KMS-11 (cell line): ENCODE measurements around the gene UMAD1.
"Not testable (repeated sequence)": the region's sequence is repeated elsewhere in the genome, so short reads cannot be mapped to it uniquely, and the experiment has no call there.

Experiments used
- H2AFZ ChIP-seq: fragments of 200-600 bp; sonication (generic); 2 replicates; pipeline ENCODE4 v1.6.1; 2016; ENCODE audit warnings: antibody characterized with exemption, mixed run types, low read depth
- H3K27ac ChIP-seq: fragments of 200-600 bp; sonication (generic); 2 replicates; pipeline ENCODE4 v1.6.1; 2016; ENCODE audit warnings: mild to moderate bottlenecking, mixed run types
- H3K27me3 ChIP-seq: fragments of 200-600 bp; sonication (generic); 2 replicates; pipeline ENCODE4 v1.6.1; 2017; ENCODE audit warnings: mild to moderate bottlenecking, low read depth, mixed run types, moderate library complexity; ENCODE audit not compliant: insufficient read depth
- H3K36me3 ChIP-seq: fragments of 200-600 bp; sonication (generic); 2 replicates; pipeline ENCODE4 v1.6.1; 2017; ENCODE audit warnings: mild to moderate bottlenecking, mixed run types; ENCODE audit not compliant: insufficient read depth
- H3K4me1 ChIP-seq: fragments of 200-600 bp; sonication (generic); 2 replicates; pipeline ENCODE4 v1.6.1; 2016; ENCODE audit warnings: mild to moderate bottlenecking, low read depth, mixed run types; ENCODE audit not compliant: poor library complexity, severe bottlenecking
- H3K4me2 ChIP-seq: fragments of 200-600 bp; sonication (generic); 2 replicates; pipeline ENCODE4 v1.7.0; 2016; ENCODE audit warnings: mild to moderate bottlenecking, mixed run types
- H3K4me3 ChIP-seq: fragments of 200-600 bp; sonication (generic); IDR thresholded peaks from 2 replicates; pipeline ENCODE4 v1.6.1; 2017; ENCODE audit warnings: low read depth, low read length, mixed read lengths; ENCODE audit not compliant: insufficient read depth
- H3K79me2 ChIP-seq: fragments of 200-600 bp; sonication (generic); 2 replicates; pipeline ENCODE4 v1.6.1; 2016; ENCODE audit warnings: low read depth, mixed run types; ENCODE audit not compliant: insufficient read depth
- H3K9ac ChIP-seq: fragments of 200-600 bp; sonication (generic); 2 replicates; pipeline ENCODE4 v1.6.1; 2016; ENCODE audit warnings: mild to moderate bottlenecking, mixed run types
- H4K20me1 ChIP-seq: fragments of 200-600 bp; sonication (generic); 2 replicates; pipeline ENCODE4 v1.6.1; 2016; ENCODE audit warnings: mild to moderate bottlenecking, mixed run types; ENCODE audit not compliant: insufficient read depth
- CTCF ChIP-seq: fragments of 200-600 bp; sonication (generic); conservative IDR thresholded peaks from 2 replicates; pipeline ENCODE4 v1.6.1; 2017; ENCODE audit warnings: low read depth, mild to moderate bottlenecking, antibody characterized with exemption, low read length, moderate library complexity, mixed read lengths

The UMAD1 gene

GRCh38 chr7:7816084-7816483, 175.5 kb downstream of the UMAD1 start:
- Histone ChIP-seq H3K4me1 (no peaks in the 10 kb centered on the region), H2AFZ (no peak overlapping the region), H3K27ac (no peak overlapping the region), H3K4me2 (no peak overlapping the region), H4K20me1 (no peaks in the 10 kb centered on the region), H3K36me3 (no peaks in the 10 kb centered on the region), H3K9ac (no peak overlapping the region), H3K79me2 (no peaks in the 10 kb centered on the region), H3K4me3 (no peak overlapping the region), H3K27me3 (no peaks in the 10 kb centered on the region)
- no peak for TF ChIP-seq CTCF

GRCh38 chr7:7816816-7817536, 176.4 kb downstream of the UMAD1 start:
- no peak for TF ChIP-seq CTCF
- Histone ChIP-seq H3K27me3 (no peaks in the 10 kb centered on the region), H2AFZ (no peak overlapping the region), H3K36me3 (no peaks in the 10 kb centered on the region), H3K9ac (no peak overlapping the region), H3K4me3 (no peak overlapping the region), H4K20me1 (no peaks in the 10 kb centered on the region), H3K4me1 (no peaks in the 10 kb centered on the region), H3K4me2 (no peak overlapping the region), H3K79me2 (no peaks in the 10 kb centered on the region), H3K27ac (no peak overlapping the region)

GRCh38 chr7:7817748-7818147, 177.2 kb downstream of the UMAD1 start:
- Histone ChIP-seq H3K4me1 (no peaks in the 10 kb centered on the region), H3K9ac (no peak overlapping the region), H3K79me2 (no peaks in the 10 kb centered on the region), H3K27me3 (no peaks in the 10 kb centered on the region), H4K20me1 (no peaks in the 10 kb centered on the region), H3K4me3 (no peak overlapping the region), H3K27ac (no peak overlapping the region), H3K4me2 (no peak overlapping the region), H3K36me3 (no peaks in the 10 kb centered on the region), H2AFZ (no peak overlapping the region)
- TF ChIP-seq CTCF = no peak

GRCh38 chr7:7818179-7818578, 177.6 kb downstream of the UMAD1 start:
- H3K4me1 ChIP-seq, H3K79me2 ChIP-seq, H3K27me3 ChIP-seq, H3K4me2 ChIP-seq, H3K27ac ChIP-seq, H4K20me1 ChIP-seq, H3K9ac ChIP-seq, H3K4me3 ChIP-seq, H3K36me3 ChIP-seq, H2AFZ ChIP-seq: not testable (repeated sequence)

- no peaks in the 10 kb centered on the region for H3K27me3 ChIP-seq
- H3K36me3 ChIP-seq = no peaks in the 10 kb centered on the region
- H3K27ac ChIP-seq = no peak overlapping the region
- H3K4me1 ChIP-seq = no peaks in the 10 kb centered on the region
- TF ChIP-seq CTCF = no peak
- H3K4me3 ChIP-seq = no peak overlapping the region
- H3K9ac ChIP-seq = no peak overlapping the region
- H3K79me2 ChIP-seq = no peaks in the 10 kb centered on the region
- no peak overlapping the region for H3K4me2 ChIP-seq
- no peaks in the 10 kb centered on the region for H4K20me1 ChIP-seq
- H2AFZ ChIP-seq = no peak overlapping the region
Observed at GRCh38 chr7:7819442-7820247, 179.1 kb downstream of the UMAD1 start.
